Prostate gland (tissue), 2 donors: ENCODE results near the gene GALM.

Experiments used
- CTCF ChIP-seq, 4 experiments: fragments of 200-600 bp in 2 of 4; fragments of 450-650 bp in 2 of 4; sonication (generic) in 2 of 4; IDR thresholded peaks; 1 replicate in 3 of 4; 2 replicates in 1 of 4; pipeline ENCODE4 v1.5.1; 2016 to 2019; ENCODE audit warnings: antibody characterized with exemption in 4 of 4, mild to moderate bottlenecking in 2 of 4, moderate library complexity in 2 of 4
- POLR2AphosphoS5 ChIP-seq: sonication (generic); formaldehyde crosslinking; IDR thresholded peaks from one replicate; pipeline ENCODE4 v1.6.1; 2017; ENCODE audit warnings: antibody characterized with exemption

- no peak for TF ChIP-seq CTCF (IDR thresholded peaks at IDR 0.05)
- no peak for TF ChIP-seq POLR2AphosphoS5
These were observed 77.9 kb downstream of the GALM start for GRCh38 chr2:38743672-38744398.
